IMR-90 (cell line): ENCODE results near the gene CD93.

Experiments used
- MAFK ChIP-seq: IDR thresholded peaks from 2 replicates; pipeline ENCODE4 v1.6.1; 2012; ENCODE audit warnings: low read depth, low read length, improper control_type of control experiment
- MAZ ChIP-seq: IDR thresholded peaks from 2 replicates; pipeline ENCODE4 v1.6.1; 2012; ENCODE audit warnings: low read depth, mild to moderate bottlenecking, low read length, improper control_type of control experiment, moderate library complexity, borderline replicate concordance
- POLR2A ChIP-seq: IDR thresholded peaks from 2 replicates; pipeline ENCODE4 v1.6.1; 2012; ENCODE audit warnings: mild to moderate bottlenecking, low read depth, low read length
- RCOR1 ChIP-seq: IDR thresholded peaks from 2 replicates; pipeline ENCODE4 v1.6.1; 2012; ENCODE audit warnings: mild to moderate bottlenecking, low read length, improper control_type of control experiment; ENCODE audit not compliant: insufficient replicate concordance
- RFX5 ChIP-seq: IDR thresholded peaks from 2 replicates; pipeline ENCODE4 v1.8.0; 2012; ENCODE audit warnings: low read depth, mild to moderate bottlenecking, low read length, moderate library complexity
- TF ChIP-seq, protein P1 (sequence below): conservative IDR thresholded peaks from 2 replicates; pipeline ENCODE4 v1.5.1; 2012; ENCODE audit warnings: mild to moderate bottlenecking, low read depth, low read length, improper control_type of control experiment

GRCh38 chr20:23079926-23080325, 6.2 kb downstream of the CD93 start:
- TF ChIP-seq RCOR1 (no peak), RFX5 (no peak), MAFK (no peak), POLR2A (no peak), MAZ (no peak)
- TF ChIP-seq, protein P1, sequence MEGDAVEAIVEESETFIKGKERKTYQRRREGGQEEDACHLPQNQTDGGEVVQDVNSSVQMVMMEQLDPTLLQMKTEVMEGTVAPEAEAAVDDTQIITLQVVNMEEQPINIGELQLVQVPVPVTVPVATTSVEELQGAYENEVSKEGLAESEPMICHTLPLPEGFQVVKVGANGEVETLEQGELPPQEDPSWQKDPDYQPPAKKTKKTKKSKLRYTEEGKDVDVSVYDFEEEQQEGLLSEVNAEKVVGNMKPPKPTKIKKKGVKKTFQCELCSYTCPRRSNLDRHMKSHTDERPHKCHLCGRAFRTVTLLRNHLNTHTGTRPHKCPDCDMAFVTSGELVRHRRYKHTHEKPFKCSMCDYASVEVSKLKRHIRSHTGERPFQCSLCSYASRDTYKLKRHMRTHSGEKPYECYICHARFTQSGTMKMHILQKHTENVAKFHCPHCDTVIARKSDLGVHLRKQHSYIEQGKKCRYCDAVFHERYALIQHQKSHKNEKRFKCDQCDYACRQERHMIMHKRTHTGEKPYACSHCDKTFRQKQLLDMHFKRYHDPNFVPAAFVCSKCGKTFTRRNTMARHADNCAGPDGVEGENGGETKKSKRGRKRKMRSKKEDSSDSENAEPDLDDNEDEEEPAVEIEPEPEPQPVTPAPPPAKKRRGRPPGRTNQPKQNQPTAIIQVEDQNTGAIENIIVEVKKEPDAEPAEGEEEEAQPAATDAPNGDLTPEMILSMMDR: no peak
